Heart right ventricle (tissue), 16 donors: ENCODE measurements around the gene PIK3CD. TPM values are rescaled to one million over a fixed set of nuclear protein-coding genes. Genes with fewer than 3 reads are reported as not detected.

Experiments
- ATAC-seq, 8 donors: fragments of 200-7000 bp; cut with Tn5 transposase; one replicate each; pipeline ENCODE4 v1.9.1; 2020; ENCODE audit warnings: mild to moderate bottlenecking in 8 of 8, moderate library complexity in 8 of 8, moderate number of reproducible peaks in 1 of 8
- DNase-seq, 2 donors: peaks; one replicate each; pipeline ENCODE4 v3.0.0-alpha.2; 2020
- H3K27ac ChIP-seq, 10 donors: fragments of 200-600 bp; sonication (generic) in 2 of 10; one replicate each; pipeline versions ENCODE4 v1.5.0 to v1.8.0; 2020 to 2022; ENCODE audit warnings: mild to moderate bottlenecking in 3 of 10
- H3K27me3 ChIP-seq, 7 donors: fragments of 200-600 bp; one replicate each; pipeline ENCODE4 v1.8.0; 2021 to 2022; ENCODE audit warnings: mild to moderate bottlenecking in 2 of 7
- H3K36me3 ChIP-seq, 9 donors: fragments of 200-600 bp; sonication (generic) in 1 of 9; one replicate each; pipeline versions ENCODE4 v1.5.0 to v1.8.0; 2020 to 2022; ENCODE audit warnings: mild to moderate bottlenecking in 2 of 9
- H3K4me1 ChIP-seq, 9 donors: fragments of 200-600 bp; sonication (generic) in 1 of 9; one replicate each; pipeline versions ENCODE4 v1.5.0 to v1.8.0; 2020 to 2022; ENCODE audit warnings: mild to moderate bottlenecking in 4 of 9
- H3K4me3 ChIP-seq, 10 donors: fragments of 200-600 bp; sonication (generic) in 2 of 10; one replicate each; pipeline versions ENCODE4 v1.5.0 to v1.8.0; 2020 to 2022; ENCODE audit warnings: mild to moderate bottlenecking in 7 of 10, moderate library complexity in 2 of 10
- H3K9me3 ChIP-seq, 11 donors: fragments of 200-600 bp in 10 of 11; sonication (generic) in 2 of 11; one replicate each; pipeline versions ENCODE4 v1.5.0 to v1.8.0; 2013 to 2022; ENCODE audit warnings: mild to moderate bottlenecking in 2 of 11, control low read depth in 1 of 11, moderate library complexity in 1 of 11
- WGBS, 2 donors: extraction: QIAGEN DNeasy Blood & Tissue Kit; methylation state at CpG; one replicate each; pipeline ENCODE4 v1.1.7; 2013; ENCODE audit warnings: inconsistent platforms in 1 of 2; 5-methylcytosine and 5-hydroxymethylcytosine counted together
- intact Hi-C, 10 donors: fragments of 100-400 bp; cut with DNase I; formaldehyde crosslinking; loops; one replicate each; pipeline versions ENCODE4 v1.11.1 to v1.14.2; 2022
- polyA plus RNA-seq, 2 donors: library from polyadenylated mRNA; stranded (reverse); fragments of 200-250 nt; gene quantifications; one replicate each; pipeline ENCODE4 v1.2.3, GENCODE V29; 2013
- total RNA-seq, 10 donors: library from RNA; stranded (reverse); fragmentation: NEBNext Ultra II Directional in 3 of 10; extraction: Animal tissue kit (Norgen Biotek cat#: 25700) in 3 of 10; gene quantifications; one replicate each; pipeline versions ENCODE4 v1.2.1 to v1.2.4, GENCODE V29; 2021 to 2023
- TF ChIP-seq, protein P1 (sequence below), 9 donors: fragments of 200-600 bp; sonication (generic) in 2 of 9; IDR thresholded peaks; one replicate each; pipeline versions ENCODE4 v1.5.0 to v1.8.0; 2021 to 2022; ENCODE audit warnings: antibody characterized with exemption in 9 of 9, mild to moderate bottlenecking in 5 of 9, moderate library complexity in 1 of 9
- donor health status: Arrhythmogenic right ventricular cardiomyopathy.
- donor health status: ischemic (EF 13 %, LVEDD 7.1; RV severe dilation, severe dysfunction).
- donor health status: healthy with polysubstance abuse.
- donor health status: DM: no; HTN: yes; CAD: no.
- donor health status: DM: no; HTN: no; CAD: no.
- donor health status: ischemic (EF 25% LVEDD 6.9; RV normal size, moderate dysfunction).
- donor health status: ischemic (EF 25% LVEDD 5.7; RV mildly dilated, moderate dysfunction).
- donor health status: healthy.
- donor health status: DM: yes; HTN: yes; CAD: no.
- donor health status: Ischemic cardiomyopathy.
- donor health status: ischemic (EF 35%, LVEDD 5.7; RV mildly dilated, moderate dysfunction).
- donor health status: nonischemic (EF 11% LVEDD 7.7; RV severe dilation, severe dysfunction).
- donor health status: DM: yes; HTN: yes; CAD: no.
- donor health status: PGD.
- donor health status: ischemic (EF 29% LVEDD 5.4; RV normal size, mild dysfunction).
- donor health status: nonischemic (EF 23%, LVEDD 6.1; RV moderate dilation, normal function).

PIK3CD gene
- total and polyA plus RNA-seq, 12 donors: 1.0 to 12.1 (median 2.7) TPM

DNA sequence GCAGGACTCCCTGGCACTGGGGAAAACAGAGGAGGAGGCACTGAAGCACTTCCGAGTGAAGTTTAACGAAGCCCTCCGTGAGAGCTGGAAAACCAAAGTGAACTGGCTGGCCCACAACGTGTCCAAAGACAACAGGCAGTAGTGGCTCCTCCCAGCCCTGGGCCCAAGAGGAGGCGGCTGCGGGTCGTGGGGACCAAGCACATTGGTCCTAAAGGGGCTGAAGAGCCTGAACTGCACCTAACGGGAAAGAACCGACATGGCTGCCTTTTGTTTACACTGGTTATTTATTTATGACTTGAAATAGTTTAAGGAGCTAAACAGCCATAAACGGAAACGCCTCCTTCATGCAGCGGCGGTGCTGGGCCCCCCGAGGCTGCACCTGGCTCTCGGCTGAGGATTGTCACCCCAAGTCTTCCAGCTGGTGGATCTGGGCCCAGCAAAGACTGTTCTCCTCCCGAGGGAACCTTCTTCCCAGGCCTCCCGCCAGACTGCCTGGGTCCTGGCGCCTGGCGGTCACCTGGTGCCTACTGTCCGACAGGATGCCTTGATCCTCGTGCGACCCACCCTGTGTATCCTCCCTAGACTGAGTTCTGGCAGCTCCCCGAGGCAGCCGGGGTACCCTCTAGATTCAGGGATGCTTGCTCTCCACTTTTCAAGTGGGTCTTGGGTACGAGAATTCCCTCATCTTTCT, 75.5 kb downstream of the PIK3CD start:
- TF ChIP-seq, protein P1, sequence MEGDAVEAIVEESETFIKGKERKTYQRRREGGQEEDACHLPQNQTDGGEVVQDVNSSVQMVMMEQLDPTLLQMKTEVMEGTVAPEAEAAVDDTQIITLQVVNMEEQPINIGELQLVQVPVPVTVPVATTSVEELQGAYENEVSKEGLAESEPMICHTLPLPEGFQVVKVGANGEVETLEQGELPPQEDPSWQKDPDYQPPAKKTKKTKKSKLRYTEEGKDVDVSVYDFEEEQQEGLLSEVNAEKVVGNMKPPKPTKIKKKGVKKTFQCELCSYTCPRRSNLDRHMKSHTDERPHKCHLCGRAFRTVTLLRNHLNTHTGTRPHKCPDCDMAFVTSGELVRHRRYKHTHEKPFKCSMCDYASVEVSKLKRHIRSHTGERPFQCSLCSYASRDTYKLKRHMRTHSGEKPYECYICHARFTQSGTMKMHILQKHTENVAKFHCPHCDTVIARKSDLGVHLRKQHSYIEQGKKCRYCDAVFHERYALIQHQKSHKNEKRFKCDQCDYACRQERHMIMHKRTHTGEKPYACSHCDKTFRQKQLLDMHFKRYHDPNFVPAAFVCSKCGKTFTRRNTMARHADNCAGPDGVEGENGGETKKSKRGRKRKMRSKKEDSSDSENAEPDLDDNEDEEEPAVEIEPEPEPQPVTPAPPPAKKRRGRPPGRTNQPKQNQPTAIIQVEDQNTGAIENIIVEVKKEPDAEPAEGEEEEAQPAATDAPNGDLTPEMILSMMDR (IDR thresholded peaks at IDR 0.05): no peak
- H3K4me1 ChIP-seq: peaks cover 0 to 15% (median 0%) of the 10 kb centered on the region in 9 donors
- no peak overlapping the region for H3K27ac ChIP-seq
- peaks cover 0 to 14% (median 0%) of the 10 kb centered on the region in 11 donors for H3K9me3 ChIP-seq
- ATAC-seq: no peak
- no peaks in the 10 kb centered on the region for H3K27me3 ChIP-seq
- H3K4me3 ChIP-seq: no peak overlapping the region
- peaks cover 4 to 99% (median 47%) of the 10 kb centered on the region in 9 donors for H3K36me3 ChIP-seq
- 80% methylated on average over 25 of the region's 25 CpGs for WGBS, 2 donors
- no peak for DNase-seq
- intact Hi-C loops: loop anchor here in 7 of 10 donors (5.0 to 10.0 kb wide), 2 partner anchors 138 to 140 kb away; no protein-coding TSS in a partner anchor

DNA sequence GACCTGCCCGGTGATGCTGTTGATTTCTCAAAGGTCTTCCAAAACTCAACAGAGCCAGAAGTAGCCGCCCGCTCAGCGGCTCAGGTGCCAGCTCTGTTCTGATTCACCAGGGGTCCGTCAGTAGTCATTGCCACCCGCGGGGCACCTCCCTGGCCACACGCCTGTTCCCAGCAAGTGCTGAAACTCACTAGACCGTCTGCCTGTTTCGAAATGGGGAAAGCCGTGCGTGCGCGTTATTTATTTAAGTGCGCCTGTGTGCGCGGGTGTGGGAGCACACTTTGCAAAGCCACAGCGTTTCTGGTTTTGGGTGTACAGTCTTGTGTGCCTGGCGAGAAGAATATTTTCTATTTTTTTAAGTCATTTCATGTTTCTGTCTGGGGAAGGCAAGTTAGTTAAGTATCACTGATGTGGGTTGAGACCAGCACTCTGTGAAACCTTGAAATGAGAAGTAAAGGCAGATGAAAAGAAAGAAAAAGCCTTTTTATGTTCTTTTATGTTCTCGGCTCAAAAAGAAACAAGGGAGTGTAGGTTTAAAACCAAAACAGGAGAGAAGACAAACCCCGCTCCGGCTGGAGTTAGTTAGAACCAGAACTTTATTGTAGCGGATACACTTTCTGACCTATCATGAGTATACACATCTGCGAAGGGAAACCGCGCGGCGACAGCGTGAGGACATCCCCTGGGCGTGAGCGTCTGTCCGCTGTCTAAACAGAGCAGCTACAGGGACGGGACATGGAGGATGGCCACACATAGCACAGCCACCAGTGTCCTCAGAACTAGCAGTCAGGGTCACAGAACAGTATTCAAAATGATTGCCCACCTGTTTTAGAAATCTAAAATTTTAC, 77.1 kb downstream of the PIK3CD start:
- peak overlapping the region in 1 of 10 donors; percentile 49 for H3K27ac ChIP-seq
- DNase-seq: no peak
- intact Hi-C loops: loop anchor here in 7 of 10 donors (5.0 to 10.0 kb wide), 2 partner anchors 136 to 139 kb away; no protein-coding TSS in a partner anchor

DNA sequence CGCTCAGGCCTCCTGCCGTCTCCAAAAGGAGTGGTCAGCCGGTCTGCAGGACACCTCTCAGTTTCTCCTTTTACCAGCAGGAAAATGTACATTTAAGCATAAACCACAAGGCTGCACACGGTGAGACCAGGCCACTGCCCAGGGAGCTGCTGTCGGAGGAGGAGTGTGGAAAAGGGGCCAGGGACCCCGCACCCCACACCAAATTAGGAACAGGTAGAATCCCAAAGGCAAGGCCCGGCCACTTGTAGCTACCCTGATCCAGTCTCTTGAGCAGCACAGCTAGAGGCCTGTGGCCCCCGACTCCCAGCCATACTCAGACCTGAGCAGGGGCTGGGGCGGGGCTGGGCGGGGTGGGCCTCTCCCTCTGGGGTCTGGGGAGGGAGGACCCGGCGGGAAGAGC, 78.0 kb downstream of the PIK3CD start:
- Histone ChIP-seq H3K4me3 (no peak overlapping the region), H3K9me3 (no peaks in the 10 kb centered on the region), H3K27ac (peak overlapping the region in 1 of 10 donors; percentile 21), H3K4me1 (peaks cover 0 to 15% (median 0%) of the 10 kb centered on the region in 9 donors), H3K27me3 (no peaks in the 10 kb centered on the region), H3K36me3 (peaks cover 8 to 99% (median 50%) of the 10 kb centered on the region in 9 donors)
- DNase-seq (no peak), ATAC-seq (no peak)
- intact Hi-C loops: loop anchor here in 7 of 10 donors (5.0 to 10.0 kb wide), 2 partner anchors 135 to 138 kb away; no protein-coding TSS in a partner anchor
- TF ChIP-seq, protein P1 (IDR thresholded peaks at IDR 0.05): no peak
- 87 to 92% methylated on average over 12 of the region's 12 CpGs for WGBS, 2 donors

More for the DNA sequence above, 77.1 kb downstream of the PIK3CD start:
- Histone ChIP-seq H3K4me3 (no peak overlapping the region), H3K27me3 (no peaks in the 10 kb centered on the region), H3K36me3 (peaks cover 8 to 99% (median 44%) of the 10 kb centered on the region in 9 donors), H3K9me3 (peaks cover 0 to 3% (median 0%) of the 10 kb centered on the region in 11 donors), H3K4me1 (peaks cover 0 to 15% (median 0%) of the 10 kb centered on the region in 9 donors)
- 93 to 94% methylated on average over 33 of the region's 33 CpGs for WGBS, 2 donors
- no peak for ATAC-seq
- TF ChIP-seq, protein P1 (IDR thresholded peaks at IDR 0.05): no peak
